ENCODE results near the gene AFF3. TPM values are rescaled to one million over a fixed set of nuclear protein-coding genes. Genes with fewer than 3 reads are reported as not detected.
"Not testable (repeated sequence)": the region's sequence is repeated elsewhere in the genome, so short reads cannot be mapped to it uniquely, and the experiment has no call there.

Gene AFF3
- total and polyA plus RNA-seq, 2 donors (not counting 1 experiment from before 2014, with no cell fraction given): 0.50 to 2.5 TPM

- H3K36me3 ChIP-seq (ENCODE audit: control insufficient read depth, insufficient read depth, low read length): no peaks in the 10 kb centered on the region
- no peaks in the 10 kb centered on the region for H3K4me1 ChIP-seq (ENCODE audit: control insufficient read depth, extremely low read depth, insufficient read depth, low read length)
- H4K20me1 ChIP-seq (ENCODE audit: control insufficient read depth, extremely low read depth, insufficient read depth, low read length): no peaks in the 10 kb centered on the region
- no peaks in the 10 kb centered on the region for H3K79me2 ChIP-seq (ENCODE audit: control insufficient read depth, insufficient read depth, low read length)
- peak overlapping the region in 2 of 4 experiments; percentile 54 to 63 for H3K4me3 ChIP-seq (replicated peaks in 1 of 4; ENCODE audit: control extremely low read depth in 1 of 4, insufficient read depth in 1 of 4, low read depth in 3 of 4, low read length in 4 of 4)
- H3K9me3 ChIP-seq (ENCODE audit: control insufficient read depth, insufficient read depth, low read depth, low read length): no peaks in the 10 kb centered on the region
- H3K9ac ChIP-seq (ENCODE audit: insufficient read depth, low read length): no peak overlapping the region
- H3K4me2 ChIP-seq (ENCODE audit: extremely low read depth, insufficient read depth, low read length): no peak overlapping the region
- no peak overlapping the region for H2AFZ ChIP-seq (ENCODE audit: low read length)
- TF ChIP-seq CTCF (conservative IDR thresholded peaks at IDR 0.05 in 1 of 2, IDR thresholded peaks at IDR 0.05 in 1 of 2; ENCODE audit: low read depth in 1 of 2, low read length in 2 of 2): no peak
- peak; percentile 16 for TF ChIP-seq EZH2 (IDR thresholded peaks at IDR 0.05; ENCODE audit: low read length, missing control alignments)
- H3K27me3 ChIP-seq (ENCODE audit: control insufficient read depth, insufficient read depth, low read length): peaks cover 26% of the 10 kb centered on the region
- H3K27ac ChIP-seq (ENCODE audit: insufficient read depth, low read length): no peak overlapping the region
- peak; percentile 14 to 30 for DNase-seq (ENCODE audit: low read depth in 2 of 2)
These were observed 36.7 kb downstream of the AFF3 start for GRCh38 chr2:100105678-100106054.

- H3K79me2 ChIP-seq (ENCODE audit: control insufficient read depth, insufficient read depth, low read length): no peaks in the 10 kb centered on the region
- H3K27ac ChIP-seq (ENCODE audit: insufficient read depth, low read length): no peak overlapping the region
- no peaks in the 10 kb centered on the region for H3K4me1 ChIP-seq (ENCODE audit: control insufficient read depth, extremely low read depth, insufficient read depth, low read length)
- no peak overlapping the region for H3K9ac ChIP-seq (ENCODE audit: insufficient read depth, low read length)
- H3K36me3 ChIP-seq (ENCODE audit: control insufficient read depth, insufficient read depth, low read length): no peaks in the 10 kb centered on the region
- H4K20me1 ChIP-seq (ENCODE audit: control insufficient read depth, extremely low read depth, insufficient read depth, low read length): no peaks in the 10 kb centered on the region
- H2AFZ ChIP-seq (ENCODE audit: low read length): no peak overlapping the region
- peak; percentile 13 to 35 for DNase-seq (ENCODE audit: low read depth in 2 of 2)
- peak; percentile 89 for TF ChIP-seq EZH2 (IDR thresholded peaks at IDR 0.05; ENCODE audit: low read length, missing control alignments)
- no peak for TF ChIP-seq CTCF (conservative IDR thresholded peaks at IDR 0.05 in 1 of 2, IDR thresholded peaks at IDR 0.05 in 1 of 2; ENCODE audit: low read depth in 1 of 2, low read length in 2 of 2)
- H3K9me3 ChIP-seq (ENCODE audit: control insufficient read depth, insufficient read depth, low read depth, low read length): no peaks in the 10 kb centered on the region
- H3K4me3 ChIP-seq (replicated peaks in 1 of 4; ENCODE audit: control extremely low read depth in 1 of 4, insufficient read depth in 1 of 4, low read depth in 3 of 4, low read length in 4 of 4): peak overlapping the region in 3 of 4 experiments; percentile 14 to 63 (median 54)
- H3K27me3 ChIP-seq (ENCODE audit: control insufficient read depth, insufficient read depth, low read length): peaks cover 26% of the 10 kb centered on the region
- peak overlapping the region; percentile 13 for H3K4me2 ChIP-seq (ENCODE audit: extremely low read depth, insufficient read depth, low read length)
These were observed 37.4 kb downstream of the AFF3 start for GRCh38 chr2:100104718-100105677.

- H4K20me1 ChIP-seq (ENCODE audit: control insufficient read depth, extremely low read depth, insufficient read depth, low read length); H3K9ac ChIP-seq (ENCODE audit: insufficient read depth, low read length); H2AFZ ChIP-seq (ENCODE audit: low read length); DNase-seq (ENCODE audit: low read depth in 2 of 2); H3K4me3 ChIP-seq (replicated peaks in 1 of 4; ENCODE audit: control extremely low read depth in 1 of 4, insufficient read depth in 1 of 4, low read depth in 3 of 4, low read length in 4 of 4); H3K27ac ChIP-seq (ENCODE audit: insufficient read depth, low read length); H3K9me3 ChIP-seq (ENCODE audit: control insufficient read depth, insufficient read depth, low read depth, low read length); H3K79me2 ChIP-seq (ENCODE audit: control insufficient read depth, insufficient read depth, low read length); H3K4me1 ChIP-seq (ENCODE audit: control insufficient read depth, extremely low read depth, insufficient read depth, low read length); H3K4me2 ChIP-seq (ENCODE audit: extremely low read depth, insufficient read depth, low read length); H3K36me3 ChIP-seq (ENCODE audit: control insufficient read depth, insufficient read depth, low read length): not testable (repeated sequence)
- H3K27me3 ChIP-seq (ENCODE audit: control insufficient read depth, insufficient read depth, low read length): peaks cover 26% of the 10 kb centered on the region
These were observed 38.1 kb downstream of the AFF3 start for GRCh38 chr2:100104265-100104664.

Measured in fibroblast of lung (primary cell).